Endothelial cell of umbilical vein (primary cell): ENCODE data around the gene IBTK. TPM values are rescaled to one million over a fixed set of nuclear protein-coding genes. Genes with fewer than 3 reads are reported as not detected.

Experiments
- BruUV-seq: library from RNA; stranded (reverse); fragments of 400-500 nt; replicated peaks from 2 replicates; lab custom pipeline; 2021; lab: Mats Ljungman, UMichigan
- CTCF ChIA-PET: fragments of 300-600, 350-600 bp; sonication (Branson Sonifier 250); formaldehyde crosslinking; loops from one replicate; lab custom pipeline; 2021; ENCODE audit warnings: antibody characterized with exemption, inconsistent platforms; lab: Charles Lee
- POLR2A ChIA-PET: fragments of 300-600, 350-600 bp; sonication (Branson Sonifier 250); formaldehyde crosslinking; loops from one replicate; lab custom pipeline; 2021; ENCODE audit warnings: antibody characterized with exemption, inconsistent platforms; lab: Charles Lee
- DNase-seq: peaks from one replicate; pipeline ENCODE4 v3.0.0-alpha.2; 2011; ENCODE audit warnings: low read depth, low spot score
- FAIRE-seq: peaks from 2 replicates; lab custom pipeline; 2011; peaks lifted over from hg19 to GRCh38; lab: Jason Lieb, UNC
- H2AFZ ChIP-seq: 2 replicates; pipeline ENCODE4 v1.6.0; 2012; ENCODE audit warnings: low read depth, low read length, control low read depth, inconsistent platforms
- H3K27ac ChIP-seq: 2 replicates; pipeline ENCODE4 v1.5.1; 2011; ENCODE audit warnings: low read depth, mild to moderate bottlenecking, control low read depth, low read length, moderate library complexity; ENCODE audit not compliant: insufficient read depth
- H3K27me3 ChIP-seq, 2 experiments: 2 replicates each; pipeline versions ENCODE4 v1.6.0 to v1.6.1; 2011; ENCODE audit warnings: low read length in 2 of 2, mixed read lengths in 1 of 2; ENCODE audit not compliant: control insufficient read depth in 2 of 2, insufficient read depth in 2 of 2
- H3K36me3 ChIP-seq, 2 experiments: 2 replicates in 1 of 2; 3 replicates in 1 of 2; pipeline ENCODE4 v1.5.1; 2011; ENCODE audit warnings: low read length in 2 of 2, mild to moderate bottlenecking in 1 of 2, moderate library complexity in 1 of 2; ENCODE audit not compliant: control insufficient read depth in 2 of 2, insufficient read depth in 2 of 2; ENCODE audit errors: extremely low read depth in 1 of 2
- H3K4me1 ChIP-seq: 3 replicates; pipeline ENCODE4 v1.5.1; 2011; ENCODE audit warnings: mild to moderate bottlenecking, low read length; ENCODE audit not compliant: control insufficient read depth, insufficient read depth; ENCODE audit errors: extremely low read depth
- H3K4me2 ChIP-seq: 2 replicates; pipeline ENCODE4 v1.6.1; 2011; ENCODE audit warnings: low read length, control low read depth, mixed read lengths; ENCODE audit not compliant: insufficient read depth
- H3K4me3 ChIP-seq, 3 experiments: fragments of 200-600 bp in 1 of 3; sonication (generic), shearing (Covaris generic) in 1 of 3; replicated peaks in 1 of 3; 2 replicates each; pipeline ENCODE4 v1.5.1; 2011 to 2016; ENCODE audit warnings: control low read depth in 3 of 3, low read length in 3 of 3, mild to moderate bottlenecking in 2 of 3, inconsistent platforms in 1 of 3, low read depth in 1 of 3, moderate library complexity in 1 of 3; ENCODE audit not compliant: insufficient read depth in 1 of 3
- H3K79me2 ChIP-seq: 2 replicates; pipeline ENCODE4 v1.6.0; 2012; ENCODE audit warnings: low read length, inconsistent platforms; ENCODE audit not compliant: control insufficient read depth, insufficient read depth
- H3K9ac ChIP-seq: replicated peaks from 2 replicates; pipeline ENCODE3; 2011; ENCODE audit warnings: low read length, control low read depth; ENCODE audit not compliant: insufficient read depth; ENCODE audit errors: extremely low read depth
- H3K9me1 ChIP-seq: replicated peaks from 3 replicates; pipeline ENCODE4 v1.6.0; 2011; ENCODE audit warnings: mild to moderate bottlenecking, low read length; ENCODE audit not compliant: control insufficient read depth, insufficient read depth; ENCODE audit errors: extremely low read depth
- H3K9me3 ChIP-seq: replicated peaks from 2 replicates; pipeline ENCODE4 v1.5.1; 2012; ENCODE audit warnings: low read length, inconsistent platforms; ENCODE audit not compliant: control insufficient read depth, insufficient read depth
- H4K20me1 ChIP-seq: replicated peaks from 2 replicates; pipeline ENCODE3; 2011; ENCODE audit warnings: mild to moderate bottlenecking, low read length; ENCODE audit not compliant: control insufficient read depth, insufficient read depth; ENCODE audit errors: extremely low read depth
- CTCF ChIP-seq, 2 donors: IDR thresholded peaks; 1 replicate in 1 of 2; 2 replicates in 1 of 2; pipeline ENCODE4 v1.5.1; 2011; ENCODE audit warnings: low read length in 2 of 2, mild to moderate bottlenecking in 2 of 2, moderate library complexity in 2 of 2, control low read depth in 1 of 2, inconsistent platforms in 1 of 2, low read depth in 1 of 2; ENCODE audit not compliant: insufficient read depth in 1 of 2; ENCODE audit errors: extremely low read depth in 1 of 2
- EZH2 ChIP-seq: IDR thresholded peaks from 2 replicates; pipeline ENCODE4 v1.6.1; 2012; ENCODE audit warnings: borderline replicate concordance, low read depth, mild to moderate bottlenecking, moderate library complexity, low read length, inconsistent platforms; ENCODE audit not compliant: severe bottlenecking
- FOS ChIP-seq: IDR thresholded peaks from 2 replicates; pipeline ENCODE4 v1.6.1; 2011; ENCODE audit warnings: mild to moderate bottlenecking, low read length, moderate library complexity, borderline replicate concordance; ENCODE audit not compliant: insufficient read depth
- GATA2 ChIP-seq: IDR thresholded peaks from 2 replicates; pipeline ENCODE4 v1.7.0; 2011; ENCODE audit warnings: low read depth, mild to moderate bottlenecking, moderate library complexity, mixed read lengths, low read length; ENCODE audit not compliant: insufficient read length, insufficient read depth
- JUN ChIP-seq: IDR thresholded peaks from 2 replicates; pipeline ENCODE4 v1.6.1; 2011; ENCODE audit warnings: borderline replicate concordance, low read depth; ENCODE audit not compliant: insufficient read length, insufficient read depth
- MAX ChIP-seq: IDR thresholded peaks from 2 replicates; pipeline ENCODE4 v1.6.1; 2011; ENCODE audit not compliant: insufficient read depth, insufficient read length
- MYC ChIP-seq: IDR thresholded peaks from one replicate; pipeline ENCODE4 v1.6.1; 2011; ENCODE audit warnings: mild to moderate bottlenecking, low read depth, low read length
- POLR2A ChIP-seq: IDR thresholded peaks from 2 replicates; pipeline ENCODE4 v1.6.1; 2012; ENCODE audit warnings: low read depth, mild to moderate bottlenecking, control low read depth, low read length
- POLR2AphosphoS5 ChIP-seq: IDR thresholded peaks from 2 replicates; pipeline ENCODE4 v1.6.1; 2012; ENCODE audit warnings: low read depth, mild to moderate bottlenecking, control low read depth, low read length, moderate library complexity; ENCODE audit not compliant: insufficient read depth
- dilution Hi-C: fragments of 300-500 bp; cut with MboI; formaldehyde crosslinking; loops from one replicate; pipeline ENCODE4 v1.15.0; 2019; ENCODE audit warnings: low sequenced_read_pairs; ENCODE audit not compliant: extremely low pct_ligation_motif_present
- intact Hi-C: fragments of 100-400 bp; cut with micrococcal nuclease; formaldehyde crosslinking; loops from one replicate; pipeline ENCODE4 v1.10.0; 2022
- polyA plus RNA-seq, 4 experiments: library from polyadenylated mRNA; depleted of rRNA in 3 of 4; stranded (reverse) in 3 of 4; unstranded in 1 of 4; fragments of >200 nt; gene quantifications; 2 replicates each; pipeline versions ENCODE4 v1.2.1 to v1.2.3, GENCODE V29; 2011 to 2012; ENCODE audit warnings: missing spikeins in 1 of 4
- total RNA-seq: library from RNA; stranded (reverse); gene quantifications from 2 replicates; pipeline ENCODE4 v1.2.3, GENCODE V29; 2021

IBTK gene
- total and polyA plus RNA-seq, 2 donors (not counting 3 experiments of a cell fraction or from before 2014, with no cell fraction given): 6.7 to 30.5 TPM

DNA sequence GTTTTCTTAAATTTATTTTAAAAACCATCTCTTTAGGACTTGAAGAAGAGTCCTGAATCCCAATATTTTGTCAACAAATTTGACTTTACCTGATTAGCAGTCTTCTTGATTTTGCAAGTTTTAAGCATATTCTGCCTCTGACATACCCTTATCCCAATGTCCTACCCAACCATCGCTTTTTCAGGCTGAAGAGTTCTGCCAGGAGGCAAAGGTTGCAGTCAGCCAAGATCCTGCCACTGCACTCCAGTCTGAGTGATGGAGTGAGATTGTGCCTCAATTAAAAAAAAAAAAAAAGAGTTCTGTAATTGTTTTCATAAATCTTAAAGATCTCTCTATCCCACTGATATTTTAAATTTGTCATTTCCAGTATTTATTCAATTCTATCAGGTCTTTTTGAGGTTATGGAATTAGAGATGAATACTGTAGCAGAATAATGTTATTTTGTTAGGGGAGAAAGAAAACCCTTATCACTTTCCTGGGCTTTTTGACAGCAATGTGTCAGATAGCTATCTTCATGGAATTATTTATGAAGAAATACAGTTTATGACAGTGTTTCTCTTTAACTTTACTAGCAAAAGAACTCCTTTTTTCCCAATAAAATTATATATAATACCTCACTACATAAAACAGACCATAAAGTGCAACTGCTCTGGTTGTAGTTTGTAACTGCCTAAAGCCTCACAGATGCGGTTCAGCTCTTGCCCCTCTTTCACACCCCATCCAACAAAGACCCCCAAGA, 78.2 kb downstream of the IBTK start:
- Histone ChIP-seq H3K36me3 (peaks cover 4 to 15% of the 10 kb centered on the region in 2 experiments), H2AFZ (no peak overlapping the region), H3K4me1 (no peaks in the 10 kb centered on the region), H3K9me1 (no peaks in the 10 kb centered on the region), H3K4me3 (no peak overlapping the region), H3K9ac (no peak overlapping the region), H3K4me2 (no peak overlapping the region), H3K27me3 (no peaks in the 10 kb centered on the region), H3K27ac (no peak overlapping the region), H3K79me2 (no peaks in the 10 kb centered on the region), H4K20me1 (no peaks in the 10 kb centered on the region), H3K9me3 (no peaks in the 10 kb centered on the region)
- POLR2A ChIA-PET: no interaction called here
- dilution Hi-C loops (no loop called here), intact Hi-C loops (no loop called here)
- CTCF ChIA-PET: interaction anchor here (1.0 to 2.2 kb wide), 4 partner anchors 8 to 23 kb away, joined by 3 to 6 read pairs (median 3); no protein-coding TSS in a partner anchor
- no TSS peak for BruUV-seq
- no peak for FAIRE-seq
- no peak for DNase-seq
- TF ChIP-seq MYC: no peak
- TF ChIP-seq POLR2AphosphoS5: no peak
- TF ChIP-seq EZH2: no peak
- TF ChIP-seq POLR2A: no peak
- no peak for TF ChIP-seq CTCF (IDR thresholded peaks at IDR 0.05; ENCODE audit: extremely low read depth in 1 of 2, insufficient read depth in 1 of 2, low read depth in 1 of 2, low read length in 2 of 2)
- no peak for TF ChIP-seq GATA2
- TF ChIP-seq FOS: no peak
- no peak for TF ChIP-seq JUN
- no peak for TF ChIP-seq MAX
